Cardiac muscle cell (in vitro differentiated cells and primary cell): ENCODE data around the gene GRIA1. TPM values are rescaled to one million over a fixed set of nuclear protein-coding genes. Genes with fewer than 3 reads are reported as not detected.

Source experiments
- DNase-seq, 2 donors: peaks; one replicate each; pipeline versions ENCODE4 v3.0.0 to v3.0.0-alpha.2; 2010 to 2017; ENCODE audit warnings: low read depth in 1 of 2, low spot score in 1 of 2
- H3K27ac ChIP-seq: fragments of 200-600 bp; sonication (generic); 2 replicates; pipeline ENCODE4 v1.5.1; 2016
- H3K27me3 ChIP-seq: fragments of 200-600 bp; sonication (generic); 2 replicates; pipeline ENCODE4 v1.6.0; 2016; ENCODE audit warnings: control low read depth
- H3K36me3 ChIP-seq: fragments of 200-600 bp; sonication (generic); 2 replicates; pipeline ENCODE4 v1.5.1; 2016; ENCODE audit warnings: control low read depth
- H3K4me1 ChIP-seq: fragments of 200-600 bp; sonication (generic); 2 replicates; pipeline ENCODE4 v1.8.1; 2017; ENCODE audit warnings: low read depth, mild to moderate bottlenecking, mixed run types
- H3K4me3 ChIP-seq: fragments of 200-600 bp; sonication (generic); 2 replicates; pipeline ENCODE4 v1.5.1; 2016; ENCODE audit warnings: mild to moderate bottlenecking
- H3K9me3 ChIP-seq: fragments of 200-600 bp; sonication (generic); 2 replicates; pipeline ENCODE4 v1.5.1; 2017; ENCODE audit warnings: low read depth, mild to moderate bottlenecking, control low read depth
- polyA plus RNA-seq: library from polyadenylated mRNA; unstranded; fragments of >200 nt; fragmentation: Nextera tagmentation; extraction: Ambion mirVana; gene quantifications from 2 replicates; pipeline ENCODE4 v1.2.1, GENCODE V29; 2016
- total RNA-seq: library from RNA; depleted of rRNA; stranded (reverse); fragments of >200 nt; gene quantifications from 2 replicates; pipeline ENCODE4 v1.2.3, GENCODE V29; 2016
- TF ChIP-seq, protein P1 (sequence below): IDR thresholded peaks from 2 replicates; pipeline ENCODE4 v1.5.1; 2012; ENCODE audit warnings: low read depth, mild to moderate bottlenecking, low read length

Gene GRIA1
- total and polyA plus RNA-seq, 2 experiments from 2014 or later = 1.6 to 2.3 TPM

- no peak for DNase-seq
- TF ChIP-seq, protein P1, sequence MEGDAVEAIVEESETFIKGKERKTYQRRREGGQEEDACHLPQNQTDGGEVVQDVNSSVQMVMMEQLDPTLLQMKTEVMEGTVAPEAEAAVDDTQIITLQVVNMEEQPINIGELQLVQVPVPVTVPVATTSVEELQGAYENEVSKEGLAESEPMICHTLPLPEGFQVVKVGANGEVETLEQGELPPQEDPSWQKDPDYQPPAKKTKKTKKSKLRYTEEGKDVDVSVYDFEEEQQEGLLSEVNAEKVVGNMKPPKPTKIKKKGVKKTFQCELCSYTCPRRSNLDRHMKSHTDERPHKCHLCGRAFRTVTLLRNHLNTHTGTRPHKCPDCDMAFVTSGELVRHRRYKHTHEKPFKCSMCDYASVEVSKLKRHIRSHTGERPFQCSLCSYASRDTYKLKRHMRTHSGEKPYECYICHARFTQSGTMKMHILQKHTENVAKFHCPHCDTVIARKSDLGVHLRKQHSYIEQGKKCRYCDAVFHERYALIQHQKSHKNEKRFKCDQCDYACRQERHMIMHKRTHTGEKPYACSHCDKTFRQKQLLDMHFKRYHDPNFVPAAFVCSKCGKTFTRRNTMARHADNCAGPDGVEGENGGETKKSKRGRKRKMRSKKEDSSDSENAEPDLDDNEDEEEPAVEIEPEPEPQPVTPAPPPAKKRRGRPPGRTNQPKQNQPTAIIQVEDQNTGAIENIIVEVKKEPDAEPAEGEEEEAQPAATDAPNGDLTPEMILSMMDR = no peak
- Histone ChIP-seq H3K27ac (no peak overlapping the region), H3K4me1 (no peaks in the 10 kb centered on the region), H3K27me3 (no peaks in the 10 kb centered on the region), H3K9me3 (no peaks in the 10 kb centered on the region), H3K36me3 (no peaks in the 10 kb centered on the region), H3K4me3 (no peak overlapping the region)
Observed at GRCh38 chr5:153674356-153674755, 183.9 kb downstream of the GRIA1 start.

GRCh38 chr5:153676406-153676805 is 185.9 kb downstream of the GRIA1 start:
- no peak for DNase-seq
- H3K9me3 ChIP-seq = no peaks in the 10 kb centered on the region
- H3K4me1 ChIP-seq = no peaks in the 10 kb centered on the region
- no peak overlapping the region for H3K27ac ChIP-seq
- TF ChIP-seq, protein P1 = no peak
- no peaks in the 10 kb centered on the region for H3K27me3 ChIP-seq
- H3K36me3 ChIP-seq = no peaks in the 10 kb centered on the region
- no peak overlapping the region for H3K4me3 ChIP-seq

DNA sequence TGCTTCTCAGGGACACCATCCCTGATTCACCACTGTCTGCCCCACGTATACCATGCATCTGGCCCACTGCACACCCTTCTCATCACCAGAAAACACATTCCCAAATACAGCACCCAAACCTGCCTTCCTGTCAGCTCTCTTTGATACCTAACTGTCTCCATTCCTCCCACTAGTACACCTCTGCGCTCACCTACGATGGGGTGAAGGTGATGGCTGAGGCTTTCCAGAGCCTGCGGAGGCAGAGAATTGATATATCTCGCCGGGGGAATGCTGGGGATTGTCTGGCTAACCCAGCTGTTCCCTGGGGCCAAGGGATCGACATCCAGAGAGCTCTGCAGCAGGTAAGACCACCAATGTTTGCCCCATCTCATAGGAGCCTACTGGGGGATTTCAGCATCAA is 186.4 kb downstream of the GRIA1 start:
- DNase-seq = no peak
- Histone ChIP-seq H3K4me1 (no peaks in the 10 kb centered on the region), H3K9me3 (no peaks in the 10 kb centered on the region), H3K27ac (no peak overlapping the region), H3K36me3 (no peaks in the 10 kb centered on the region), H3K4me3 (no peak overlapping the region), H3K27me3 (no peaks in the 10 kb centered on the region)
- TF ChIP-seq, protein P1 = no peak

GRCh38 chr5:153678617-153679329 is 188.3 kb downstream of the GRIA1 start:
- H3K36me3 ChIP-seq = no peaks in the 10 kb centered on the region
- TF ChIP-seq, protein P1 = no peak
- no peaks in the 10 kb centered on the region for H3K9me3 ChIP-seq
- no peaks in the 10 kb centered on the region for H3K4me1 ChIP-seq
- H3K27me3 ChIP-seq = no peaks in the 10 kb centered on the region
- no peak overlapping the region for H3K27ac ChIP-seq
- peak in 1 of 2 donors; percentile 16 for DNase-seq
- H3K4me3 ChIP-seq = no peak overlapping the region

GRCh38 chr5:153690236-153690635 is 199.8 kb downstream of the GRIA1 start:
- Histone ChIP-seq H3K27ac (no peak overlapping the region), H3K4me1 (no peaks in the 10 kb centered on the region), H3K9me3 (no peaks in the 10 kb centered on the region), H3K36me3 (no peaks in the 10 kb centered on the region), H3K4me3 (no peak overlapping the region), H3K27me3 (no peaks in the 10 kb centered on the region)
- no peak for DNase-seq
- TF ChIP-seq, protein P1 = no peak
